ENCODE measurements around the gene C4orf33.

C4orf33 gene

DNA sequence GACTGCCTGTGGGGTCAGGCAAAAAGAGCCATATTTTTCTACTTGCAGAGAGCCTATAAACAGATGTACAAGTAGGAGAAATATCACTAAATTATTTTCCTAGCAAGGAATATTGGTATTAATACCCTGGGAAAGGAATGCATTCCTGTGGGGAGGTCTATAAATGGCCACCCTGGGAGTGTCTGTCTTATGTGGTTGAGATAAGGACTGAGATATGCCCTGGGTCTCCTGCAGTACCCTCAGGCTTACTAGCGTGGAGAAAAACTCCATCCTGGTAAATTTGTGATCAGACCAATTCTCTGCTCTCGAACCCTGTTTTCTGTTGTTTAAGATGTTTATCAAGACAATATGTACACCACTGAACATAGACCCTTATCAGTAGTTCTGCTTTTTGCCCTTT lies 35.4 kb downstream of the C4orf33 start:
- DNase-seq = no peak

DNA sequence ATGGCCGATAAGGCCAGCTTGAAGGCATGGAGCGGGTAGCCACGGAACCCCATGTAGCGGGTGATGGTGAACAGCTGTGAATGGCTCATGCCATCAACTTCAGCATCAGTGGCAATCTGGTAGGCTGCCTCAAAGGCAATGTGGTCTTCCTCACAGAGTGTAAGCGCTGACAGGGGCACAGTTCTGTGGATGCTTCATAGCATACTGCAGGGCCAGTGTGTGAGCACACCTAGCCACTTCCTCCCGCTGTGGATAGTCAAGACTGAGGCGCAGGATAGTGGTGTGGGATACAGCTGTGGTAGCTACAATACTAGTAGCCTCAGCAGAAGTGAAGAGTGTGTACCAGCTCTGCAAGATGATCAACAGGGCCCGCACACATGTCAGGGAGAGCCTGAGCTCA lies 40.5 kb downstream of the C4orf33 start:
- no peak for DNase-seq

DNA sequence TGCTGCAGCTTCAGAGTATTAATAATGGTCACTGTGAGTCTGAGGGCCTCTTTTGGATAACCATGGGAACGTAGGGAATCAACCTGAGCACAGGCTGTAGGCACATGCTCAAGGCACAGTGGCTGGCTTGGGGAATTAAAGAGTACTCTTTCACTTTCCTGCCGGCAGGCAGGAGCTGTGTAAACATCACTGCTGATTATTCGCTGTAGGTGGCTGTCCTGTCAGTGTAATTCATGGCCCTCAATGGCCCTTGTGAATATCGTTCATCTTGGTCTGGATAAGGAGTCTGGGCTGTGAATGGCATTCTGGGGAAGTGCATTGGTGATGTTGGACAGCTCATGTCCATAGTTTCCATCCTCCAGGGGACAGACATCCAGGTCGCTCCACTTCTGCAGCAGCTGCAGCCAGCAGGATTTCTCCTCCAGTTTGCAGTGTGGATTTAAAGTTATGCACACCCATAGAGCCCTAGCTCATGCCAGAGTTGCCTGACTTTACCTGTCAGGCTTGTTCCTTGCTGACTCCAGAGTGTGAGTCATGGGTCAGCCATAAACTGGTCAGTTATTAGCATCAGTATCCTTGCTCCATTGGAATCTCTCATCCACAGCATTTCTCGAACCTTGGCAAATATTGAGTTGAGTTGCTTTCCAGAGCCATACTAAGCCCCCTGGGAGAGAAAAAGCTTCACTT lies 43.0 kb downstream of the C4orf33 start:
- no peak for DNase-seq

DNA sequence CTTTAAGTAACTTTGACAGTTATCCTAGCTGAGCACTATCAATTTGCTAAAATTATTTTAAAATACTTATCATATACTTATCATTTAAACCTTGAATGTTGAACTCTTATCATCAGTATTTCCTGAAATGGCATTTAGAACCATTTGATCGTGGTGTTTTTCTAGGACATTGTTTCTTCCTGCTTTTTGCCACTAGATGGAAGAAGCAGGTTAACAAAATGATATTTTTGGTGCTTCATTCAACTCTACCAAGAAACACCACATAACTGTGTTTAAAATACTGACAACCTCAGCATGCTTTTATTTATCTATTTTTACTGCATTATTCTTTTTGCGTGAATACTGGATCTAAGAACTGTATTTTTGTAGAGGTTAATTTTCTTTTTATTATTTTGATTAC lies 44.6 kb downstream of the C4orf33 start:
- DNase-seq = no peak

DNA sequence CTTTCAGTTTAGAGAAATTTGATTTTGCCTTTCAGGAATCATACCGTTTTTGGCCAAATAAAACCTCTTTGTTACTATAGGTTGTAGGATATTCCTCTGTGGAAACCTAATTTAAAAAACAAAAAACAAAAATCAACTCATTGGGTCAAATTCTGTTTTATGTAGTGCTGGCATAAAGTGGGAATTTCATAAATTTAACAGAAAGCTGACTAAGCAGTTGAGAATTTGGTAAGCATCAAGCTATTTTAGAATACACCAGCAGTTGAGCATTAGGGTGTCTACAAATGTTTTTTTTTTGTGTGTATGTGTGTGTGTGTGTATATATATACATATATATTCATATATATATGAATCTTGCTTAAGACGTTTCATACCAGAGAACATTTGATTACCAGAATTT lies 47.4 kb downstream of the C4orf33 start:
- no peak for DNase-seq

DNA sequence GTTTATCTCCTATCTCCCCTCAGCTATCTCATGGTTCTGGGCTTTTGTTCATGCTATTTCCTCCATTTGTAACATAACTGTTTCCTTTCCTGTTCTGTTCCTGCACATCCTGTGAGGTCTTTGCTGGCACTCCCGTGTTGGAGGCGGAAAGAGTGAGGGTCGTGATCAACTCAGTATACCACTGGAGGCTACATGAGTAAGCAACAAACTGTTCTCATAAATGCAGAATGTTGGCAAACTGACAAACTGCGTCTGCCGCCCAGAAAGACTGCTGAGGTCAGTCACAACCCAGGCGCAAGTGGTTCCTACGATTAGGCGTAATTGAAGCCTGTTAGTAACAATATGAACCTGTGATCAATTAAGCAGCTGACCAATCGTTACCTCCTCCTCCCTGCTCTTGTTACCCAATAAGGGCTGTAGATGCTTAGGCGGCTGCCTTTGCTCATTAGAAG lies 48.8 kb downstream of the C4orf33 start:
- no peak for DNase-seq

DNA sequence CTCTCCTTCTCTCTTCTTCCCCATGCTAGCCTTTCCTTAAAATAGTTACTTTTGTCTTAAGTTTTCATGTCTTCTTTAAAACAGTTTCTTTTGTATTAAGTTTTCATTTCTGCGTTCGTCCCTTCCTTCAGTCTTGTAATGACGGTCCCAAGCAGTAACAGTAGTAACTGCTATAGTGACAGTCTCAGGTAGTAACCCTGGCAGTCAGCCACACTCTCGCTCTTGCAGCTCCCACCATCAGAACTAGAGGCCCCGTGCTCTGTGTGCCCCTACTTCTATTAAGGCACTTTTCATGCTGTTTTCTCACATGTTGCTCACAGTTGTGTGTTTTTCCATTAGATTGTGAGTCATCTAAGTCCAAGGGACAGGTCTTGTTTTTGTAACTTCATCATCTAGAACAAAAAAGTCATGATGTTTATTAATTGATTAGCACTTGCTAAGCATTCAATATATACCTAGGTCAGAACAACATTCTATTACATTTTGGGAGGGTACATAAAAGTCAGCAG lies 49.3 kb downstream of the C4orf33 start:
- DNase-seq = no peak

DNA sequence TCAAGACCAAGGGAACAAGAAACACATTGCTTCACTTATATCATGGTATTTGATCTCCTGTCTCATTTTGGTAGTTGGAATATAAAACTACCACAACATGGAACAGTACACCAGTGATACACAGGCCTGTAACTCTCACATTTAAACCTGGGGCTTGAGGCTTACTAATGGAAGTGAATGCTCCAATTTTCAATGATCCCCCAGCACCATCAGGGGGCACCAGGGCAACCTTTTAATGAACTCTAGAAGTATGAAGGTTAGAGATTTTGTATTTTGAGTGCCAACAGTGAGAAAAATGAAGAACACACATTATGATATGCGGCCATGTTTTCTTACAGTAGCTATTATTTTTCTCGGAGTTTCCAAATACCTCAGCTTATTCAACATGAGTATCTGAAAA lies 50.7 kb downstream of the C4orf33 start:
- DNase-seq = no peak

DNA sequence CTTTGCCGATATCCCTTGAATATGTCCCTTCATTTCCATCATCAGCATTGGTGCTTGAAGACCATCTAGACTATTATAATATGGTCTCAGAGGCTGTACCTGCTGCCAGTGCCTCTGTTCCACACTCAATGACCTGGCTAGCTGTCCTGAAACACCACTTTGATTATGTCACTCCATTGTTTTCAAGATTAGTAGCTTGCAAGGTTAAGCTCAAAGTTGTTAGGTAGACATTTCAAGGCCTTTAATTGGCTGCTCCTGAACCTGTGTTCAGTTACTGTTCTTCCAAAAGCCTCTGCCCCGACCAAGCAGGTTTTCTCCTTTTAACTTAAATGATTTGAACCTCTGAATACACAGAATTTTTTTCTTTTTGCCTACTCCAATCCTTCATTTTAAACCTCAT lies 52.9 kb downstream of the C4orf33 start:
- no peak for DNase-seq

DNA sequence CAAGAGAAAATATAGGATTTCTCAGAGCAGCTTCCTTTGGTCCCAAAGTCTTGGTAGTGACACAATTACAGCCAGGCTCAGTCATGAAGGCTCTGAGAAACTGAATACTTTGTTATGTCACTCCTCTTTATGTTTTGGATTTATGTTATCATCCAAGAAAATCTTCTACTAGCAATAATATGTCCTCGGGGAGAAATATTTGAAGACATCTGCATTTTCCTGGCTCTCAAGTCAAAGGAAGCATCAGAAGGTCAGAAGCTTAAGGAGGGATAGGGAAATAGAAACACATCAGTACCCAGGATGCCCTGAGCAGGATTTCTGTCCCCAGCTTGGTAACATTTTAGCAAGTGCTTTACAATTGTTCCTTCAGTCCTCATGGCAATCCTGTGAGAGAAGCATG lies 54.0 kb downstream of the C4orf33 start:
- DNase-seq = no peak

DNA sequence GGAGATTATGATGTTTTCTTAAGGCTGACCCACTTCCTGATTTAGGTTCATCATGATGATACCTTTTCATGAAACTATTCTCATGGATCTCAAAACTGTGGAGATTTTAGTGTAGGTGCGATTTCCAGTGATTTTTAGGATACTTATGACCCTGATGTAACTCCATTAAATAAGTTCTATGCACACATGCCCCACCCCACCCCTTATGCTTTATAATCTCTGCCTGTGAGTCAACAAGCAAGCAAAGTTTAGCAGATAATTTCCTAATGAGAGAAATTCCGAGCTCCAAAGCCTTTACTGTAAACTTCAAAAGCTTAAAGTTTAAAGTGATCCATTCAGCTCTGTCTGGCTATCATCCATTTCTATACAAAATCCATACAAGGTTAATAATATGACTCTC lies 56.4 kb downstream of the C4orf33 start:
- DNase-seq = no peak

DNA sequence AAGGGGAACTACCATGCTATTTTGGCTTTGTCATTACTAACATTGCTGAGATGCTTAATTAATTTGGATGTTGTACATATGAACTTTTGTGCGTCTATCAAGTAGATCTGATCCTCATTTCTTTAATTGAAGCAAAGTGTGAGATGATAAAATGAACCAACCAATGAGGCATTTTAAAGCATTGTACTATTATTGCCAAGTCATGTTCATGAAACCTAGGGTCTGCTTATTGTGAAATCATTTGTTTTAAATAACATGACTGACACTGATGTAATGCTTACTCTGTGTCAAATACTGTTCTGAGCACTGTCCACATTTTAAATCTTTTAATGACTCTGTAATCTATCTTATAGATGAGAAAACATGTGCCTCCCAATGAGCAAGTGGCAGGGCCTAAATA lies 57.7 kb downstream of the C4orf33 start:
- no peak for DNase-seq

DNA sequence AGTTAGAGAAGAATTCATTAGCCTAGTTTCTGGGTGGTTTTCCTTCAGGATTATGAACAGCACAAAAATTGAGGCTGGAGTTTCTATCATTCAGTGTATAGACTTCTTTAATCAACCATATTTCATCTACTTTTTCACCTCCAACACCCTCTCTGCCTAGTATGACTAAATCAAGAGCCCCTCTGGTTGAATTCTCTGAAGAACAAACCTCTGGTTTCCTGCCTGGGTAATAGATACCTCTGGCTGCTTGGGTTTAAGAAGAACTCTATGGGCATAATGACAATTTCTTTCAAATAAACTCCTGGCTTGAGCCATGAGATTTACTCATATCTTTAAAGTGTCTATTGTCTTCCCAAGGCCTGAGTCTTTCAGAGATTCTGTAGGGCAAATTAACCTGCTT lies 66.5 kb downstream of the C4orf33 start:
- no peak for DNase-seq

DNA sequence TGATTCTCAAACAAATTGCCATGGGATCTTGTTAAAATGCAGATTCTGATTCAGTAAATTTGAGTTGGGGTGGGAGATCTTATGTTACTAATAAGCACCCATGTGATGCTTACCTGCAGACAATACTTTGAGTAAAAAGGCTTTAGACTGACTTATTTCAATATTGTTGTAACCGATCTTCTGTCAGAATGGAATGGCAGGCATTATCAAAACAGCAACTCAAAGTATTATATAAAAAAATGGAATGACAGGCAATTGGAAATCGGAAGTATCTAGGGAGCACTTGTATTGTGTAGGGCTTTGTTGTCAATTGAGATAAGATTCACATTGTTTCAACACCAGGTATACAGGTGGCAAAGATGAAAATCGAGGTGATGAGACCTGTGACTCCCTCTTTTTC lies 67.5 kb downstream of the C4orf33 start:
- no peak for DNase-seq

DNA sequence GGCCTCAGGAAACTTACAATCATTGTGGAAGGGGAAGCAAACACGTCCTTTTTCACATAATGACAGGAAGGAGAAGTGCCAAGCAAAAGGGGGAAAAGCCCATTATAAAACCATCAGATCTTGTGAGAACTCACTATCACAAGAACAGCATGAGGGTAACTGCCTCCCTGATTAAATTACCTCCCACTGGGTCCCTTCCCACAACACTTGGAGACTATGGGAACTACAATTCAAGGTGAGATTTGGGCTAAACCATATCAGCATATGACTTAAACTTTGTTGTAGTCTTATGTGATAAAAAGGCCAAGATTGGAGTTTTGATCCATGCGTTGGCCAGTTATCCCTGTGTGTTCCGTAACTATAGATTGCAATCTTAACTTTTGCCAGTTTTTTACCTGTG lies 68.3 kb downstream of the C4orf33 start:
- DNase-seq = no peak

Measured in NCI-H1436 treated with DMSO at 0.1 percent for 48 hours (cell line).